Measurements from ENCODE around the gene DNAJB13. TPM values are rescaled to one million over a fixed set of nuclear protein-coding genes. Genes with fewer than 3 reads are reported as not detected.
A peak's percentile ranks its signal among the peaks of the same experiment; 100 is the strongest.

Gene DNAJB13
- total and polyA plus RNA-seq, 2 of the 13 experiments (the other 11 are each of a cell fraction or from before 2014, with no cell fraction given) = 2.3 TPM; not detected in 1

- TF ChIP-seq ZBTB39 (CRISPR knock-in tag; IDR thresholded peaks at IDR 0.05) (peak; percentile 71; the same call in 1 of the 2 replicates), GFI1 (CRISPR knock-in tag; IDR thresholded peaks at IDR 0.05; ENCODE audit: borderline replicate concordance) (peak; percentile 70; the same call in 1 of the 2 replicates), ZNF333 (CRISPR knock-in tag; IDR thresholded peaks at IDR 0.05; ENCODE audit: borderline replicate concordance) (peak; percentile 80; the same call in 1 of the 2 replicates), DMAP1 (CRISPR knock-in tag; IDR thresholded peaks at IDR 0.05) (peak; percentile 91), ZMAT5 (CRISPR knock-in tag; IDR thresholded peaks at IDR 0.05; ENCODE audit: borderline replicate concordance, low read depth) (no peak), ZNF326 (CRISPR knock-in tag; IDR thresholded peaks at IDR 0.05; ENCODE audit: borderline replicate concordance) (no peak), E2F5 (CRISPR knock-in tag; conservative IDR thresholded peaks at IDR 0.05) (peak; percentile 77; the same call in 1 of the 2 replicates), ZNF552 (CRISPR knock-in tag; IDR thresholded peaks at IDR 0.05; ENCODE audit: borderline replicate concordance) (peak; percentile 94), EED (CRISPR knock-in tag; IDR thresholded peaks at IDR 0.05) (no peak; the same call in 1 of the 2 replicates), ZNF615 (CRISPR knock-in tag; IDR thresholded peaks at IDR 0.05; ENCODE audit: borderline replicate concordance) (no peak), SIN3B (IDR thresholded peaks at IDR 0.05; ENCODE audit: low read length) (no peak), ZNF720 (CRISPR knock-in tag; IDR thresholded peaks at IDR 0.05) (0 out of 2 replicates have a peak, but pooled peaks have one; percentile 41), SATB2 (CRISPR knock-in tag; IDR thresholded peaks at IDR 0.05) (peak; percentile 93; the same call in 1 of the 2 replicates), ZNF747 (CRISPR knock-in tag; IDR thresholded peaks at IDR 0.05; ENCODE audit: borderline replicate concordance) (peak; percentile 76; the same call in 1 of the 2 replicates), CSRNP2 (CRISPR knock-in tag; conservative IDR thresholded peaks at IDR 0.05; ENCODE audit: low read depth) (no peak), ZNF510 (CRISPR knock-in tag; IDR thresholded peaks at IDR 0.05; ENCODE audit: low read depth) (peak; percentile 93; the same call in 1 of the 2 replicates), ZNF292 (CRISPR knock-in tag; IDR thresholded peaks at IDR 0.05; ENCODE audit: borderline replicate concordance, low read depth) (peak; percentile 65), ZNF160 (CRISPR knock-in tag; IDR thresholded peaks at IDR 0.05) (peak; percentile 75; the same call in 1 of the 2 replicates), LCORL (IDR thresholded peaks at IDR 0.05) (no peak), LCORL (CRISPR knock-in tag; IDR thresholded peaks at IDR 0.05) (peak; percentile 88), HDAC1 (CRISPR knock-in tag; IDR thresholded peaks at IDR 0.05) (peak; percentile 73), RELA (CRISPR knock-in tag; IDR thresholded peaks at IDR 0.05) (no peak), MIXL1 (CRISPR knock-in tag; IDR thresholded peaks at IDR 0.05) (0 out of 2 replicates have a peak, but pooled peaks have one; percentile 70), RFX5 (IDR thresholded peaks at IDR 0.05; ENCODE audit: low read depth, low read length) (peak; percentile 87), ZNF597 (CRISPR knock-in tag; IDR thresholded peaks at IDR 0.05) (0 out of 2 replicates have a peak, but pooled peaks have one; percentile 9)
Measured at GRCh38 chr11:73982990-73983740, 32.3 kb downstream of the DNAJB13 start (continued).

Measured in HepG2 (cell line).